Measurements from ENCODE around the gene TINCR.
"Not testable (repeated sequence)": the region's sequence is repeated elsewhere in the genome, so short reads cannot be mapped to it uniquely, and the experiment has no call there.

TINCR gene

DNA sequence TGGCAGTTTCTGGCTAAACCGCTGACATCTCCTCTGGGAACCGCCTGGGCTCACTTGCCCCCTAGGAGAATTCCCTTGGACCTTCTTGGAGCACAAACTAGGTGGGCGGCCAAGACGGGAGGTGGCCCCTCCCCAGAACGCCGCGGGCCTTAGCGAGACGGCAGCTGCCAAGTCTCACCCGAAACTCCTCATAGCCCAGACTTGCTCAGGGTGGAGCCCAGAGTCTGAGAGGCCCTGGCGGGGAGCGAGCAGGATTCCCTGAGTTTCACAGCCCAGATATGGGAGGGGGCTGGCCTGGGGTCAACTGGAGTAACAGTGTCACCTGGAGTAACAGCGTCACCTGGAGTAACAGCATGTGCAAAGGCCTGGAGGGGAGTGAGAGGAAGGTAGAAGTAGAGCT is 10.1 kb downstream of the TINCR start:
- peak overlapping the region; percentile 32 for H3K4me3 ChIP-seq (ENCODE audit: low read length)
- peaks cover 11% of the 10 kb centered on the region for H3K4me1 ChIP-seq (ENCODE audit: control insufficient read depth, insufficient read depth, low read length)
- no peak overlapping the region for H3K9ac ChIP-seq (ENCODE audit: low read length)
- peak; percentile 16 for DNase-seq (ENCODE audit: low read depth)
- H3K9me3 ChIP-seq (ENCODE audit: control insufficient read depth, low read length): peaks cover 11% of the 10 kb centered on the region
- no peaks in the 10 kb centered on the region for H3K36me3 ChIP-seq (ENCODE audit: control insufficient read depth, insufficient read depth, low read length, severe bottlenecking)
- H3K27me3 ChIP-seq (replicated peaks; ENCODE audit: control insufficient read depth, insufficient read depth, low read length): peaks cover 63% of the 10 kb centered on the region

DNA sequence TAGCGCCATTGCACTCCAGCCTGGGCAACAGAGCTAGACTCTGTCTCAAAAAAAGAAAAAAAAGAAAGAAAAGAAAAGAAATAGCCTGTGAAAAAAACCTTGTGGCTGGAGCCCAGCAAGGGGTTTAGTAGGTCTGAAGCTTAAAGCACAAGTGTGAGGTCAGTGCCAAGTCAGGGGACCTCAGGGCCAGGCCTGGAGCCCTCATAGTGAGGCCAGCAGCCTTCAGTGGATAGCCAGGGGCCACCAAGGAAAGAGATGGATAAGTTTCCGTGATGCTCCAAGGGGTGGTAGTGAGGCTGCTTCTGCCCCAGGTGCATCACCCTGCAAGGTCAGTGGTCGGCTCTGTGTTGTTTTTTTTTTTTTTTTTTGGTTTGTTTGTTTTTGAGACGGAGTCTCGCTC is 12.9 kb downstream of the TINCR start:
- H3K4me1 ChIP-seq (ENCODE audit: control insufficient read depth, insufficient read depth, low read length): peaks cover 8% of the 10 kb centered on the region
- no peak overlapping the region for H3K4me3 ChIP-seq (ENCODE audit: low read length)
- H3K27me3 ChIP-seq (replicated peaks; ENCODE audit: control insufficient read depth, insufficient read depth, low read length): peaks cover 39% of the 10 kb centered on the region
- no peaks in the 10 kb centered on the region for H3K36me3 ChIP-seq (ENCODE audit: control insufficient read depth, insufficient read depth, low read length, severe bottlenecking)
- DNase-seq (ENCODE audit: low read depth): no peak
- H3K9ac ChIP-seq (ENCODE audit: low read length): no peak overlapping the region
- H3K9me3 ChIP-seq (ENCODE audit: control insufficient read depth, low read length): no peaks in the 10 kb centered on the region

DNA sequence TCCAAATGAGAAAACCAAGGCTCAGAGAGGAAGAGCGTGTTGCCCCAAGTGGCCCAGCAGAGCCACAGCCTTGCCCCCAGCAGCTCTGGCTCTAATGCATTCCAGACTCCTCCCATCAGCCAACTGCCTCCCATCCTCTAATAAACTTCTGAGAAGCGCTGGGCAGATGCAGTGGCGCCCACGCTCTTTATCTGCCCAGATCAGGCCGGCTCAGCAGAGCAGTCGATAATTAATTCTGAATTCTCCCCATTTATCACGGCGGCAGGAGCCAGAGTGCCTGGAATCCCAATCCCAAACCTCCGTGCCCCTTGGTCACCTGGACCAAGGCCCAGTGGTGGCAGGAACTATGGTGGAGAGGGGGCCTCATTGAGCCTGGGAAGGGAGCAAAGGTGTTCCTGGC is 13.9 kb downstream of the TINCR start:
- no peak for DNase-seq (ENCODE audit: low read depth)
- H3K9ac ChIP-seq (ENCODE audit: low read length): no peak overlapping the region
- H3K4me3 ChIP-seq (ENCODE audit: low read length): no peak overlapping the region
- H3K36me3 ChIP-seq (ENCODE audit: control insufficient read depth, insufficient read depth, low read length, severe bottlenecking): no peaks in the 10 kb centered on the region
- peaks cover 7% of the 10 kb centered on the region for H3K4me1 ChIP-seq (ENCODE audit: control insufficient read depth, insufficient read depth, low read length)
- H3K9me3 ChIP-seq (ENCODE audit: control insufficient read depth, low read length): no peaks in the 10 kb centered on the region
- peaks cover 32% of the 10 kb centered on the region for H3K27me3 ChIP-seq (replicated peaks; ENCODE audit: control insufficient read depth, insufficient read depth, low read length)

DNA sequence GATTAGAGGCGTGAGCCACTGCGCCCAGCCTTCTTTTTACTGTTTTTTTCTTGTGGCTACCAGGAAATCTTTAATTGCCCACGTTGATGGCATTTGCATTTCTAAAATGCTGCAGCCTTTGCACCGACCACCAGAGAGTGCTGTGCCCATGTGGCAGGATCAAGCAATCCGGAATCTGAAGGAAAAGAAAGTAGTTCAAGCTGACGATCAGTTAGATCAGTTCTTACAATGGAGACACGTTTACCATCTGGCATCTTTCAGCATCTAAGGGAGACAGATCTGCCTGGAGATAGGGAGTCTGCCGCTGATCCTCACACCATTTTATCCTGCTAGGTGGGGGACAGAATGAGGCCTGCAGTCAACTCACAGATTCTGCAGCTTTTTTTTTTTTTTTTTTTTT is 19.9 kb downstream of the TINCR start:
- H3K9ac ChIP-seq (ENCODE audit: low read length): no peak overlapping the region
- no peaks in the 10 kb centered on the region for H3K36me3 ChIP-seq (ENCODE audit: control insufficient read depth, insufficient read depth, low read length, severe bottlenecking)
- peaks cover 21% of the 10 kb centered on the region for H3K27me3 ChIP-seq (replicated peaks; ENCODE audit: control insufficient read depth, insufficient read depth, low read length)
- no peaks in the 10 kb centered on the region for H3K4me1 ChIP-seq (ENCODE audit: control insufficient read depth, insufficient read depth, low read length)
- no peaks in the 10 kb centered on the region for H3K9me3 ChIP-seq (ENCODE audit: control insufficient read depth, low read length)
- peak; percentile 25 for DNase-seq (ENCODE audit: low read depth)
- H3K4me3 ChIP-seq (ENCODE audit: low read length): no peak overlapping the region

DNA sequence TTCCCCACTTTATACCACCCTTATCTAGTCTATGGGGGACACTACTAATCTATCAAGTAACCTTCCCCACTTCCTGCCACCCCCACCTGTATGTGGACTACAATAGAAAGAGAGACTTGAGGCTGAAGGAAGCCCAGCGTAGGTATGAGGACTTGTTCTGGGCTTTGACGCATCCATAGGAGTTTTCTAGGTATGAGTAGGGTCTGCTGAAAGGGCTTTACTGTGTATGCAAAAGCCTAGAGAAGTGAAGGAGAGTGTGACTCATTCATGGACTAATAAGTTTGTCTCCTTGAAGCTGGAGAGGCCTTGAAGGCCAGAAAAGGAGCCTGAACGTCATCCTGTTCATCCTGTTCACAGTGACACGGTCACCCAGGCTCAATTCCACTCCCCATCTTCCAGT is 21.8 kb downstream of the TINCR start:
- Histone ChIP-seq H3K27me3 (replicated peaks; ENCODE audit: control insufficient read depth, insufficient read depth, low read length) (peaks cover 25% of the 10 kb centered on the region), H3K4me3 (ENCODE audit: low read length) (no peak overlapping the region), H3K9me3 (ENCODE audit: control insufficient read depth, low read length) (no peaks in the 10 kb centered on the region), H3K36me3 (ENCODE audit: control insufficient read depth, insufficient read depth, low read length, severe bottlenecking) (no peaks in the 10 kb centered on the region), H3K4me1 (ENCODE audit: control insufficient read depth, insufficient read depth, low read length) (no peaks in the 10 kb centered on the region), H3K9ac (ENCODE audit: low read length) (no peak overlapping the region)
- no peak for DNase-seq (ENCODE audit: low read depth)

DNA sequence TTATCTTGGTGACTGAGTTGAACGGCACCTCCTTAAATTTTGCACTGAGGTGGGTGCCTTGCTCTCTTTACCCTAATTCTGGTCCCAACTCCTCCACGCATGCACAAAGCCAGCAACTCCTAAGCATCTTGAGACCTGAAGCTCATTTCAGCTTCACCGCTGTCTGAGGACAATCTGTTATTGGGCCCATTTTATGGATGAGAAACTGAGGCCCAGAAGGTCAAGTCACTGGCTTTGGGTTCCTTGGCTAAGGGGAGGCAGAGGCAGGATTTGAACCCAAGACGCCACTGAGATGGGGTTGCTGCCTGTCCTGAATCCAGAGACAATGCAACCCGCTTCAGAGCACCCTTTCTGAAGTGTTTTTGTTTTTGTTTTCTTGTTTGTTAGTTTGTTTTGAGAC is 22.7 kb downstream of the TINCR start:
- Histone ChIP-seq H3K9ac (ENCODE audit: low read length) (no peak overlapping the region), H3K4me1 (ENCODE audit: control insufficient read depth, insufficient read depth, low read length) (no peaks in the 10 kb centered on the region), H3K4me3 (ENCODE audit: low read length) (no peak overlapping the region), H3K36me3 (ENCODE audit: control insufficient read depth, insufficient read depth, low read length, severe bottlenecking) (no peaks in the 10 kb centered on the region), H3K27me3 (replicated peaks; ENCODE audit: control insufficient read depth, insufficient read depth, low read length) (peaks cover 30% of the 10 kb centered on the region), H3K9me3 (ENCODE audit: control insufficient read depth, low read length) (no peaks in the 10 kb centered on the region)
- DNase-seq (ENCODE audit: low read depth): no peak

DNA sequence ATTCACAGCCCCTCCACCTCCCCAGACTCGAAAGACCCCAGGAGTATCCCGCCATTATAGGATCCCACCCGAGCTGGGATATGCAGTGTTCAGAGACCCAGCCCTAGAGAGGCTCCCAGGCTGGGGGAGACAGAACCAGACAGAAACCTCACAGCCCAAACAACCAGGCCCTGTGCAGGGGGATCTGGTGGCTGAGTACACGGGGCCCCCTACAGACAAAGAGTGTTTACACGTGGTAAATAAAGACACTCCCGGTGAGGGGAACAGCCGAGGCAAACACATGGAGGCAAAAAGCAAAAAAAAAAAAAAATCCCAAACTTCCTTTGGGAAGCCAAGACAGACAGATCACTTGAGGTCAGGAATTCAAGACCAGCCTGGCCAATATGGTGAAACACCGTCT is 25.1 kb downstream of the TINCR start:
- Histone ChIP-seq H3K27me3 (replicated peaks; ENCODE audit: control insufficient read depth, insufficient read depth, low read length) (peaks cover 38% of the 10 kb centered on the region), H3K9ac (ENCODE audit: low read length) (no peak overlapping the region), H3K4me3 (ENCODE audit: low read length) (no peak overlapping the region), H3K9me3 (ENCODE audit: control insufficient read depth, low read length) (no peaks in the 10 kb centered on the region), H3K36me3 (ENCODE audit: control insufficient read depth, insufficient read depth, low read length, severe bottlenecking) (no peaks in the 10 kb centered on the region), H3K4me1 (ENCODE audit: control insufficient read depth, insufficient read depth, low read length) (no peaks in the 10 kb centered on the region)
- no peak for DNase-seq (ENCODE audit: low read depth)

DNA sequence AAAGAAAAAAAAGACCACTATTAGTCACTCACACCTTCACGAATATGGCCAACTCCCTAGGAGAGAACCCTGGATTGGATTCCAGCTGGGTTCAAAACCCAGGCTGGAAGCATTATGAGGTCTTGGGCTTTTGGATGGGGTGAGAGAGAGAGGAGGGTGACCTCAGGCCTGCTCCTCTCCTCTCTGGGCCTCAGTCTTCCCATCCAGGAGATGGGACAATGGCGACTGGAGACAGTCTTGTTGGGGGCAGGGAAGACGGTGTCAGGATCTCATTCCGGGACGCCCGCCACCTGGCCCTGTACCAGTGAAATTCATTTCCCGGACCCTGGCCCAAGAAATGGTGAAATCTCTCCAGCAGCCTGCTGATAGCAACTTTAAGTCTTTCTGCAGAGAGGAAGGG is 26.3 kb downstream of the TINCR start:
- no peaks in the 10 kb centered on the region for H3K9me3 ChIP-seq (ENCODE audit: control insufficient read depth, low read length)
- peaks cover 40% of the 10 kb centered on the region for H3K27me3 ChIP-seq (replicated peaks; ENCODE audit: control insufficient read depth, insufficient read depth, low read length)
- H3K9ac ChIP-seq (ENCODE audit: low read length): no peak overlapping the region
- H3K4me1 ChIP-seq (ENCODE audit: control insufficient read depth, insufficient read depth, low read length): no peaks in the 10 kb centered on the region
- H3K4me3 ChIP-seq (ENCODE audit: low read length): no peak overlapping the region
- no peak for DNase-seq (ENCODE audit: low read depth)
- no peaks in the 10 kb centered on the region for H3K36me3 ChIP-seq (ENCODE audit: control insufficient read depth, insufficient read depth, low read length, severe bottlenecking)

DNA sequence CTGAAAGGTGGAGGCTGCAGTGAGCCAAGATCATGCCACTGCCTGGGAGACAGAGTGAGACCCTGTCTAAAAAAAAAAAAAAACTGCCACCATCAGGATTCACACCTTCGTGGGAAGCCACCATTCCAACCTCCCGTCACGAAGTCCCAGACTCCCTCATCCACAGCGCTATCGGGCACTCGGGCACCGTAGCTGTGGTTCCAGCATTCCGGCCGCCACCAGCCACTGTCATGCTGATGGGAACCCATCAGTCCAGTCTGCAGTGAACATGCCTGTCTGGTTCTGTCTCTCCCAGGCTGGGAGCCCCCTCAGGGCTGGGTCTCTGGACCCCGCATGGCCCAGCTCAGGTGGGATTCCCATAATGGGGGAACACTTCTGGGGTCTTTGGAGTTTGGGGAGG is 27.5 kb downstream of the TINCR start:
- no peak for DNase-seq (ENCODE audit: low read depth)
- H3K4me3 ChIP-seq (ENCODE audit: low read length): no peak overlapping the region
- H3K27me3 ChIP-seq (replicated peaks; ENCODE audit: control insufficient read depth, insufficient read depth, low read length): peaks cover 43% of the 10 kb centered on the region
- H3K9me3 ChIP-seq (ENCODE audit: control insufficient read depth, low read length): peaks cover 10% of the 10 kb centered on the region
- no peak overlapping the region for H3K9ac ChIP-seq (ENCODE audit: low read length)
- H3K36me3 ChIP-seq (ENCODE audit: control insufficient read depth, insufficient read depth, low read length, severe bottlenecking): no peaks in the 10 kb centered on the region
- no peaks in the 10 kb centered on the region for H3K4me1 ChIP-seq (ENCODE audit: control insufficient read depth, insufficient read depth, low read length)

DNA sequence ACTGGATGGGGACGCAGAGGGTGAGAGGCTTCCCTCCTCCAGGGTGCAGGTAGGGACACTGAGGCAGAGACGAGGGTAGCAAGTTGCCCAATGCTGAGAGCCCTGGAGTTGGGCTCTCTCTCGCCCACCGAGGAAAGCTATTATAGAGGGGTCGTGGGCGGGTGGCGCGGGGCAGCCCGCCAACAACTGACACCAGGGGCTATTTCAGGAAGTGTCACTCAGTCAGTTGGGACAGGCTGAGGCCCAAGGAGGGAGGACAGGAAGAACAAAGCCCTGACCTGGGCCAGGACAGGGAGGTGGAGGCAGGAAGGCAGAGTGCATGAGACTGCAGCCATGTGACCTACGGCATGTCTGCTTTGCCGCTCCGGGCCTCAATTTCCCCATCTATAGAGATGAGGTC is 29.9 kb downstream of the TINCR start:
- Histone ChIP-seq H3K9ac (ENCODE audit: low read length) (no peak overlapping the region), H3K9me3 (ENCODE audit: control insufficient read depth, low read length) (peaks cover 31% of the 10 kb centered on the region), H3K4me3 (ENCODE audit: low read length) (no peak overlapping the region), H3K4me1 (ENCODE audit: control insufficient read depth, insufficient read depth, low read length) (no peaks in the 10 kb centered on the region), H3K27me3 (replicated peaks; ENCODE audit: control insufficient read depth, insufficient read depth, low read length) (peaks cover 32% of the 10 kb centered on the region), H3K36me3 (ENCODE audit: control insufficient read depth, insufficient read depth, low read length, severe bottlenecking) (no peaks in the 10 kb centered on the region)
- DNase-seq (ENCODE audit: low read depth): no peak

DNA sequence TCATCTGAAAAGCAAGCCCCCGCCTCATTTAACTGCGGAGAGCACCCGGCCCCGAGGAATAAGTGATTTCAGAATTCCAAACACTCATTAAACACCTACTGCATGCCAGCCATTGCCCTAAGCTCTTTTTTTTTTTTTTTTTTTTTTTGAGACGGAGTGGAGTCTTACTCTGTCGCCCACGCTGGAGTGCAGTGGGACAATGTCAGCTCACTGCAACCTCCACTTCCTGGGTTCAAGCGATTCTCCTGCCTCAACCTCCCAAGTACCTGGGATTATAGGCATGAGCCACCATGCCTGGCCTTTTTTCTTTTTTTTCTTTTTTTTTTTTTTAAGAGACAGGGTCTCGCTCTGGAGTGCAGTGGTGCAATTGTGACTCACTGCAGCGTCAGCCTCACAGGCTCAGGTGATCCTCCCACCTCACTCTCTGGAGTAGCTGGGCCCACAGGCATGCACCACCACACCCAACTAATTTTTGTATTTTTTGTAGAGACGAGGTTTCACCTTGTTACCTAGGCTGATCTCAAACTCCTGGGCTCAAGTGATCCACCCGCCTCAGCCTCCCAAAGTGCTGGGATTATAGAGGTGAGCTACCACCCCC is 30.7 kb downstream of the TINCR start:
- DNase-seq (ENCODE audit: low read depth); H3K4me1 ChIP-seq (ENCODE audit: control insufficient read depth, insufficient read depth, low read length); H3K9ac ChIP-seq (ENCODE audit: low read length); H3K4me3 ChIP-seq (ENCODE audit: low read length); H3K36me3 ChIP-seq (ENCODE audit: control insufficient read depth, insufficient read depth, low read length, severe bottlenecking): not testable (repeated sequence)
- peaks cover 29% of the 10 kb centered on the region for H3K27me3 ChIP-seq (replicated peaks; ENCODE audit: control insufficient read depth, insufficient read depth, low read length)
- peaks cover 31% of the 10 kb centered on the region for H3K9me3 ChIP-seq (ENCODE audit: control insufficient read depth, low read length)

DNA sequence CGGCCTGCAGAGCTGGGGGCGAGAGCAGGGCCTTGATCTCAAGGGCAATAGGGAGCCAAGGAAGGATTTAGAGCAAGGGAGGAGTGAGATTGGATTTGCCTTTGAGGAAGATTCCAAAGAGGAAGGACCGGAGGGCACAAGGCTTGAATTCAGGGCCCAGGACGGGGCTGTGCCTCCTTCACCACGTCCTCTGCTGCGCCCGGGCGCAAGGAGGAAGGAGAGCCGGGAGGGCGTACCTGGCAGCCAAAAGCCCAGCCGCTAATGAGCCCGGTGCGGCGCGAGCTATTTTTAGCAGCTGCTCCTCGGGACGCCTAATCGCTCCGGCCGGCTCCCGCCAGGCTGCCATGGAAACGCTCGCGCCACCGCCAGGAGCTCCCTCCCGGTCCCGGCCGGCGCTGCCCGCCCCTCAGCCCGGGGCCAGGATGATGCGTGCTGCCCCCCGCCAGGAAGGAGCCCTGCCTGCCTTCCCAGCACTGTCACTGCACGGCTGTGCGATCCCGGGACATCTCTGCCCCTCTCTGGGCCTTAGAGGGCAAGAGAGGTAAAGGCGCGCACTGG is 31.3 kb downstream of the TINCR start:
- peak; percentile 58 for DNase-seq (ENCODE audit: low read depth)
- Histone ChIP-seq H3K27me3 (replicated peaks; ENCODE audit: control insufficient read depth, insufficient read depth, low read length) (peaks cover 29% of the 10 kb centered on the region), H3K36me3 (ENCODE audit: control insufficient read depth, insufficient read depth, low read length, severe bottlenecking) (no peaks in the 10 kb centered on the region), H3K9me3 (ENCODE audit: control insufficient read depth, low read length) (peaks cover 31% of the 10 kb centered on the region), H3K9ac (ENCODE audit: low read length) (no peak overlapping the region), H3K4me3 (ENCODE audit: low read length) (no peak overlapping the region), H3K4me1 (ENCODE audit: control insufficient read depth, insufficient read depth, low read length) (no peaks in the 10 kb centered on the region)
